Liver (tissue), 9 donors: ENCODE measurements around the gene TDRD6. TPM values are rescaled to one million over a fixed set of nuclear protein-coding genes. Genes with fewer than 3 reads are reported as not detected.

Experiments
- DNase-seq: peaks from one replicate; pipeline ENCODE4 v3.0.0-alpha.2; 2017; ENCODE audit warnings: low spot score
- H3K27ac ChIP-seq, 2 donors: one replicate each; pipeline ENCODE4 v1.7.0; 2013; ENCODE audit warnings: inconsistent platforms in 2 of 2, low read length in 2 of 2, control low read depth in 1 of 2, low read depth in 1 of 2, mild to moderate bottlenecking in 1 of 2
- H3K27me3 ChIP-seq, 4 donors: one replicate each; pipeline versions ENCODE4 v1.6.1 to v1.7.0; 2013; ENCODE audit warnings: low read length in 3 of 4, inconsistent platforms in 1 of 4, mild to moderate bottlenecking in 1 of 4, moderate library complexity in 1 of 4; ENCODE audit not compliant: control insufficient read depth in 4 of 4, insufficient read depth in 4 of 4
- H3K36me3 ChIP-seq, 4 donors: one replicate each; pipeline versions ENCODE4 v1.6.1 to v1.7.0; 2013; ENCODE audit warnings: low read length in 3 of 4, mild to moderate bottlenecking in 3 of 4, low read depth in 1 of 4, moderate library complexity in 1 of 4; ENCODE audit not compliant: control insufficient read depth in 4 of 4, insufficient read depth in 3 of 4
- H3K4me1 ChIP-seq, 4 donors: one replicate each; pipeline versions ENCODE4 v1.6.1 to v1.7.0; 2013; ENCODE audit warnings: low read length in 3 of 4, mild to moderate bottlenecking in 3 of 4, moderate library complexity in 1 of 4; ENCODE audit not compliant: control insufficient read depth in 4 of 4, insufficient read depth in 4 of 4
- H3K4me3 ChIP-seq, 3 donors: one replicate each; pipeline versions ENCODE4 v1.6.1 to v1.7.0; 2013; ENCODE audit warnings: low read length in 3 of 3, control low read depth in 1 of 3, low read depth in 1 of 3, mild to moderate bottlenecking in 1 of 3
- H3K9ac ChIP-seq, 2 donors: one replicate each; pipeline ENCODE4 v1.7.0; 2013; ENCODE audit warnings: low read length in 2 of 2, mild to moderate bottlenecking in 2 of 2, moderate library complexity in 2 of 2, control low read depth in 1 of 2, low read depth in 1 of 2
- H3K9me3 ChIP-seq, 4 donors: one replicate each; pipeline versions ENCODE4 v1.6.1 to v1.7.0; 2013; ENCODE audit warnings: low read length in 3 of 4; ENCODE audit not compliant: control insufficient read depth in 4 of 4
- EGR1 ChIP-seq, 2 donors: IDR thresholded peaks; 2 replicates each; pipeline ENCODE4 v1.6.1; 2016 to 2018; ENCODE audit warnings: antibody characterized with exemption in 2 of 2, low read depth in 2 of 2
- FOXA1 ChIP-seq: IDR thresholded peaks from 2 replicates; pipeline ENCODE4 v1.6.1; 2016; ENCODE audit warnings: antibody characterized with exemption
- FOXA2 ChIP-seq: IDR thresholded peaks from 2 replicates; pipeline ENCODE4 v1.6.1; 2016; ENCODE audit warnings: antibody characterized with exemption
- GABPA ChIP-seq, 2 donors: IDR thresholded peaks in 1 of 2; conservative IDR thresholded peaks in 1 of 2; 2 replicates each; pipeline ENCODE4 v1.6.1; 2016; ENCODE audit warnings: antibody characterized with exemption in 2 of 2, mild to moderate bottlenecking in 1 of 2, moderate library complexity in 1 of 2
- HNF4G ChIP-seq: IDR thresholded peaks from 2 replicates; pipeline ENCODE4 v1.6.1; 2016; ENCODE audit warnings: antibody characterized with exemption
- JUND ChIP-seq, 2 donors: IDR thresholded peaks; 2 replicates each; pipeline ENCODE4 v1.6.1; 2016; ENCODE audit warnings: antibody characterized with exemption in 2 of 2
- NR2F2 ChIP-seq: IDR thresholded peaks from 2 replicates; pipeline ENCODE4 v1.6.1; 2016; ENCODE audit warnings: antibody characterized with exemption
- RAD21 ChIP-seq, 2 donors: IDR thresholded peaks; 2 replicates each; pipeline ENCODE4 v1.6.1; 2016; ENCODE audit warnings: antibody characterized with exemption in 2 of 2, mild to moderate bottlenecking in 2 of 2
- RXRA ChIP-seq, 2 donors: IDR thresholded peaks; 2 replicates each; pipeline ENCODE4 v1.6.1; 2017 to 2018; ENCODE audit warnings: antibody characterized with exemption in 2 of 2, mild to moderate bottlenecking in 1 of 2
- SP1 ChIP-seq: IDR thresholded peaks from 2 replicates; pipeline ENCODE4 v1.6.1; 2018; ENCODE audit warnings: antibody characterized with exemption, mild to moderate bottlenecking
- TAF1 ChIP-seq: conservative IDR thresholded peaks from 2 replicates; pipeline ENCODE4 v1.6.1; 2016; ENCODE audit warnings: antibody characterized with exemption, mild to moderate bottlenecking
- YY1 ChIP-seq: IDR thresholded peaks from 2 replicates; pipeline ENCODE4 v1.6.1; 2016; ENCODE audit warnings: antibody characterized with exemption, mild to moderate bottlenecking
- WGBS: extraction: QIAGEN DNeasy Blood & Tissue Kit; methylation state at CpG from one replicate; pipeline ENCODE4 v1.1.7; 2013; 5-methylcytosine and 5-hydroxymethylcytosine counted together
- polyA plus RNA-seq, 2 donors: library from polyadenylated mRNA; stranded (reverse) in 1 of 2; unstranded in 1 of 2; fragments of 200-250 nt in 1 of 2; fragments of >200 nt in 1 of 2; fragmentation: Nextera tagmentation in 1 of 2; extraction: Ambion mirVana in 1 of 2; gene quantifications; one replicate each; pipeline versions ENCODE4 v1.2.1 to v1.2.3, GENCODE V29; 2013 to 2015
- total RNA-seq, 2 donors: library from RNA; depleted of rRNA; stranded (reverse); fragments of >200 nt; gene quantifications; one replicate each; pipeline ENCODE4 v1.2.3, GENCODE V29; 2014
- TF ChIP-seq, protein P1 (sequence below): IDR thresholded peaks from 2 replicates; pipeline ENCODE4 v1.6.1; 2016; ENCODE audit warnings: antibody characterized with exemption, mild to moderate bottlenecking
- TF ChIP-seq, protein P2 (sequence below): IDR thresholded peaks from 2 replicates; pipeline ENCODE4 v1.6.1; 2016; ENCODE audit warnings: antibody characterized with exemption
- TF ChIP-seq, protein P3 (sequence below): fragments of 150-350 bp; IDR thresholded peaks from 2 replicates; pipeline ENCODE4 v1.5.1; 2017; ENCODE audit warnings: improper control_type of control experiment, low read depth, low read length; ENCODE audit not compliant: missing input control
- TF ChIP-seq, protein P4 (sequence below): IDR thresholded peaks from 2 replicates; pipeline ENCODE4 v1.6.1; 2016; ENCODE audit warnings: antibody characterized with exemption
- donor health status: healthy.
- donor health status: healthy.
- donor health status: healthy.
- donor health status: healthy.
- donor health status: healthy.

TDRD6 gene
- total and polyA plus RNA-seq, 4 donors = 0.07 to 2.0 (median 0.53) TPM

DNA sequence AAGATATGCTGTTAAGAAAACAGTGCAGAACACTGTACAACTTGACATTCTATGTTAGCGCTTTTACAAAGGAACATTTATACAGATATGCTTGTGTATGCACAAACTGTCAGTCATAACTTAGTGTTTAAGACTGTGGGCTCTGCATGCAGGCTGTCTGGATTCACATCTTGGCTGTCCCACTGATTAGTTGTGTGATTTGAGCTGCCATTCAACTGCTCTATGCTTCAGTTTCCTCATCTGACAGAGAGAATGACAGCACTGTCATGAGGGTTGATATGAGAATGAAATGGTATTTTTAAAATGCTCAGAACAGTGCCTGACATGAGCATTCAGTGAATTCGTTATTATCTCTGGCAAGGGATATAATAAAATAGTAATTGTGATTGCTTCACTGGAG is 26.2 kb upstream of the TDRD6 start:
- no peak for TF ChIP-seq HNF4G
- TF ChIP-seq EGR1 (IDR thresholded peaks at IDR 0.05; ENCODE audit: low read depth in 2 of 2) = no peak
- TF ChIP-seq, protein P1, sequence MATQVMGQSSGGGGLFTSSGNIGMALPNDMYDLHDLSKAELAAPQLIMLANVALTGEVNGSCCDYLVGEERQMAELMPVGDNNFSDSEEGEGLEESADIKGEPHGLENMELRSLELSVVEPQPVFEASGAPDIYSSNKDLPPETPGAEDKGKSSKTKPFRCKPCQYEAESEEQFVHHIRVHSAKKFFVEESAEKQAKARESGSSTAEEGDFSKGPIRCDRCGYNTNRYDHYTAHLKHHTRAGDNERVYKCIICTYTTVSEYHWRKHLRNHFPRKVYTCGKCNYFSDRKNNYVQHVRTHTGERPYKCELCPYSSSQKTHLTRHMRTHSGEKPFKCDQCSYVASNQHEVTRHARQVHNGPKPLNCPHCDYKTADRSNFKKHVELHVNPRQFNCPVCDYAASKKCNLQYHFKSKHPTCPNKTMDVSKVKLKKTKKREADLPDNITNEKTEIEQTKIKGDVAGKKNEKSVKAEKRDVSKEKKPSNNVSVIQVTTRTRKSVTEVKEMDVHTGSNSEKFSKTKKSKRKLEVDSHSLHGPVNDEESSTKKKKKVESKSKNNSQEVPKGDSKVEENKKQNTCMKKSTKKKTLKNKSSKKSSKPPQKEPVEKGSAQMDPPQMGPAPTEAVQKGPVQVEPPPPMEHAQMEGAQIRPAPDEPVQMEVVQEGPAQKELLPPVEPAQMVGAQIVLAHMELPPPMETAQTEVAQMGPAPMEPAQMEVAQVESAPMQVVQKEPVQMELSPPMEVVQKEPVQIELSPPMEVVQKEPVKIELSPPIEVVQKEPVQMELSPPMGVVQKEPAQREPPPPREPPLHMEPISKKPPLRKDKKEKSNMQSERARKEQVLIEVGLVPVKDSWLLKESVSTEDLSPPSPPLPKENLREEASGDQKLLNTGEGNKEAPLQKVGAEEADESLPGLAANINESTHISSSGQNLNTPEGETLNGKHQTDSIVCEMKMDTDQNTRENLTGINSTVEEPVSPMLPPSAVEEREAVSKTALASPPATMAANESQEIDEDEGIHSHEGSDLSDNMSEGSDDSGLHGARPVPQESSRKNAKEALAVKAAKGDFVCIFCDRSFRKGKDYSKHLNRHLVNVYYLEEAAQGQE = no peak
- TF ChIP-seq, protein P2, sequence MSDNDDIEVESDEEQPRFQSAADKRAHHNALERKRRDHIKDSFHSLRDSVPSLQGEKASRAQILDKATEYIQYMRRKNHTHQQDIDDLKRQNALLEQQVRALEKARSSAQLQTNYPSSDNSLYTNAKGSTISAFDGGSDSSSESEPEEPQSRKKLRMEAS = no peak
- TF ChIP-seq FOXA1 = no peak
- no peak for TF ChIP-seq RAD21 (IDR thresholded peaks at IDR 0.05)
- no peak for TF ChIP-seq YY1
- no peak for TF ChIP-seq JUND (IDR thresholded peaks at IDR 0.05)
- TF ChIP-seq SP1 = no peak
- no peak for TF ChIP-seq RXRA (IDR thresholded peaks at IDR 0.05)
- TF ChIP-seq, protein P3, sequence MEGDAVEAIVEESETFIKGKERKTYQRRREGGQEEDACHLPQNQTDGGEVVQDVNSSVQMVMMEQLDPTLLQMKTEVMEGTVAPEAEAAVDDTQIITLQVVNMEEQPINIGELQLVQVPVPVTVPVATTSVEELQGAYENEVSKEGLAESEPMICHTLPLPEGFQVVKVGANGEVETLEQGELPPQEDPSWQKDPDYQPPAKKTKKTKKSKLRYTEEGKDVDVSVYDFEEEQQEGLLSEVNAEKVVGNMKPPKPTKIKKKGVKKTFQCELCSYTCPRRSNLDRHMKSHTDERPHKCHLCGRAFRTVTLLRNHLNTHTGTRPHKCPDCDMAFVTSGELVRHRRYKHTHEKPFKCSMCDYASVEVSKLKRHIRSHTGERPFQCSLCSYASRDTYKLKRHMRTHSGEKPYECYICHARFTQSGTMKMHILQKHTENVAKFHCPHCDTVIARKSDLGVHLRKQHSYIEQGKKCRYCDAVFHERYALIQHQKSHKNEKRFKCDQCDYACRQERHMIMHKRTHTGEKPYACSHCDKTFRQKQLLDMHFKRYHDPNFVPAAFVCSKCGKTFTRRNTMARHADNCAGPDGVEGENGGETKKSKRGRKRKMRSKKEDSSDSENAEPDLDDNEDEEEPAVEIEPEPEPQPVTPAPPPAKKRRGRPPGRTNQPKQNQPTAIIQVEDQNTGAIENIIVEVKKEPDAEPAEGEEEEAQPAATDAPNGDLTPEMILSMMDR = no peak
- TF ChIP-seq, protein P4, sequence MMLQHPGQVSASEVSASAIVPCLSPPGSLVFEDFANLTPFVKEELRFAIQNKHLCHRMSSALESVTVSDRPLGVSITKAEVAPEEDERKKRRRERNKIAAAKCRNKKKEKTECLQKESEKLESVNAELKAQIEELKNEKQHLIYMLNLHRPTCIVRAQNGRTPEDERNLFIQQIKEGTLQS = no peak
- TF ChIP-seq TAF1 = no peak
- H3K27ac ChIP-seq = no peak overlapping the region
- 89% methylated on average over 2 of the region's 2 CpGs for WGBS
- H3K9me3 ChIP-seq = no peaks in the 10 kb centered on the region
- no peak overlapping the region for H3K4me3 ChIP-seq
- H3K36me3 ChIP-seq = peaks cover 0 to 2% (median 0%) of the 10 kb centered on the region in 4 donors
- no peak for DNase-seq
- H3K9ac ChIP-seq = no peak overlapping the region
- H3K27me3 ChIP-seq = no peaks in the 10 kb centered on the region
- H3K4me1 ChIP-seq = peaks cover 0 to 4% (median 0%) of the 10 kb centered on the region in 4 donors

DNA sequence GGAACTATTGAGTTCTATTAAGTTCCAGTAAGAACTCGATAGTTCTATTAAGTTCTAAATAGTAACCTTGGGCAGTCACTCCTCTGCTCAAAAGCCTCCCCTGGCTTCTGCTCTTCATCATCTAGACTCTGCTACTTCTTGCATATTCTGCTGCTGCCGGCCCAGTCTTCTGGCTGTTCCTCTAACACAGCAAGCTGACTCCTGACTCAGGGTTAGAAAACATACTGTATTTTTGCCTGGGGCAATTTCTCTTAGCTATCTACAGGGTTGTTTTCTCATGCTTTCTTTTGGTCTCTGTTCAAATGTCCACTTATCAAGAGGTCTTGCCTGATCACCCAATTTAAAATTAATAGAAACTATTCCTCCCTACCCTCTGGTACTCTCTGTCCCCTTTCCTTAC is 20.3 kb upstream of the TDRD6 start:
- no peaks in the 10 kb centered on the region for H3K9me3 ChIP-seq
- peaks cover 2 to 14% (median 5%) of the 10 kb centered on the region in 4 donors for H3K36me3 ChIP-seq
- H3K4me3 ChIP-seq = no peak overlapping the region
- H3K27me3 ChIP-seq = no peaks in the 10 kb centered on the region
- H3K27ac ChIP-seq = no peak overlapping the region
- DNase-seq = no peak
- 98% methylated on average over 2 of the region's 2 CpGs for WGBS
- TF ChIP-seq SP1 = no peak
- TF ChIP-seq, protein P4 = no peak
- no peak for TF ChIP-seq GABPA (IDR thresholded peaks at IDR 0.05 in 1 of 2, conservative IDR thresholded peaks at IDR 0.05 in 1 of 2)
- no peak for TF ChIP-seq NR2F2
- TF ChIP-seq, protein P2 = no peak
- TF ChIP-seq FOXA2 = no peak
- TF ChIP-seq TAF1 = no peak
- no peak for TF ChIP-seq HNF4G
- H3K9ac ChIP-seq = no peak overlapping the region
- no peaks in the 10 kb centered on the region for H3K4me1 ChIP-seq
